Islet precursor cell (in vitro differentiated cells): ENCODE data around the gene PKIB.

ENCODE experiments used
- DNase-seq: peaks from one replicate; pipeline ENCODE4 v3.0.0-alpha.2; 2018

The PKIB gene

DNA sequence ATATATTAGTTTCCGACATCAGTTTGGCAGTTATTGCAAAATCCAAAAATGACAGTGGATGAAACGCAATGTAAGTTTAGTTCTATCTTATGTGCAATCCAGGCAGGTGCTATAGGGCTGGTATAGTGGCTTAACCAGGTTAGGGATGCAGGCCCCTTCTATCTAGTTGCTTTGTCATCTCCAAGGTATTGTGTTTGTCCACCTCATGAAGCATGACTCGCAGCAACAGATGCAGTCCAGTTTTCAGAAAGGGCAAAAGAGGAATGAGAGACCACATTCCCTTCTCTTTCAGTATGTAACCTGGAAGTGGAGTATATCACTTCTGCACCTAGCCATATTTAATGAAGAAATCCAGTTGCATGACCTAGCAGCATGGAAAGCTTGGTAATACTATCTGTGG is 59.7 kb downstream of the PKIB start:
- DNase-seq, result no peak

DNA sequence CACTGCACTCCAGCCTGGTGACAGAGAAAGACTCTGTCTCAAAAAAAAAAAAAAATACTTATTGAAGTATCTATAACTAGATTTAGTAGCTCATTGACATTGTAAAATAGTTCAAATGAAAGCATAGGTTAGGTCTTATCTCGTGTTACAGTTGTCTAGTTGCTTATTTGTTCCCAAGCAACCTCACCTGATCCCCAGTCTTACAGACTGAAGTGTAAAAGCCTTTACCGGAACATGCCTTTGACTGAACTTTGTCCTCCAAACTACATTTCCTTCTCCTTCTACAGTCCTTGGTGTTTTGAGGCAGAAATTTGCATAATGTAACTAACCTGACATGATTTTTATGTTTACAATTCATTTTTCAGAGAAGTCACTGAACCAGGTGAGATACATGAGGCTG is 61.0 kb downstream of the PKIB start:
- no peak for DNase-seq

- DNase-seq, result peak; percentile 60
Observed at GRCh38 chr6:122673343-122673961, 63.2 kb downstream of the PKIB start.

- no peak for DNase-seq
Observed at GRCh38 chr6:122676146-122676545, 65.9 kb downstream of the PKIB start.

DNA sequence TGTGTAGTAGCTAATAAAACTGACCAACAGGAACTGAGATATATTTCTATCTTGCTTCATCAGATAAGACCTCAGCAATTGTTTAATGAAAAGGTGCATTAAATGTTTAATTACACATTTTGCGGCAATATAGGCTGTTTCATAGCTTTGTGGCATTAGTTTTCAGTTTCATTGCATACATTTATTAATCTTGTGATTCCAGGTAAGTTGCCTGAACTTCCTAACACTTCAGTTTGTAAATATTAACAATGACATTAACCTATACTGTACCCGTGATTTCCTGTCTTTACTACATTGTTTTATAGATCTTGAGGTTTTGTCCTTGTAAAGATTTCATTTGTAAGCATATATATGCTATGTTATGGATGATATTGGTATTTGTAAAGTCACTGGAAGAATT is 66.5 kb downstream of the PKIB start:
- DNase-seq, result no peak

- DNase-seq, result no peak
Observed at GRCh38 chr6:122677406-122677805, 67.2 kb downstream of the PKIB start.

DNA sequence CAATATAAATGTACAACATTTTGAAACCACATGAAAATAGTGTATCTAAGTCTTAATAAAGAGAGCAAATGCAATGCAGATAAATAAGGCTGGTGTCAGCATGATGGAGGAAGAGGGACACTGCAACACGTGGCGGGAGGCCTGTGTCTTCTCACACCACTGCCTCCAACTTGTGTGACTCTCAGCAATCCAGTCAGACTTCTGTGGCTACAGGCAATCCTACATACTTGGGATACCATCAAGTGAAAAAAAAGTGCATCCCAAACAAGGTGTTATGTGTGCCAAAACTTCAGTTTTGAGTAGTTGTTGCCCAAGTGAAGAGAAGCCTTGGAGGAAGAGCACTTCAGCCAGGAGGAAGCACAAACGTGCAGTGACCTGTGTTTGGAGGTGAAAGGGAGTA is 68.6 kb downstream of the PKIB start:
- peak; percentile 75 for DNase-seq

- no peak for DNase-seq
Observed at GRCh38 chr6:122681705-122682104, 71.5 kb downstream of the PKIB start.

DNA sequence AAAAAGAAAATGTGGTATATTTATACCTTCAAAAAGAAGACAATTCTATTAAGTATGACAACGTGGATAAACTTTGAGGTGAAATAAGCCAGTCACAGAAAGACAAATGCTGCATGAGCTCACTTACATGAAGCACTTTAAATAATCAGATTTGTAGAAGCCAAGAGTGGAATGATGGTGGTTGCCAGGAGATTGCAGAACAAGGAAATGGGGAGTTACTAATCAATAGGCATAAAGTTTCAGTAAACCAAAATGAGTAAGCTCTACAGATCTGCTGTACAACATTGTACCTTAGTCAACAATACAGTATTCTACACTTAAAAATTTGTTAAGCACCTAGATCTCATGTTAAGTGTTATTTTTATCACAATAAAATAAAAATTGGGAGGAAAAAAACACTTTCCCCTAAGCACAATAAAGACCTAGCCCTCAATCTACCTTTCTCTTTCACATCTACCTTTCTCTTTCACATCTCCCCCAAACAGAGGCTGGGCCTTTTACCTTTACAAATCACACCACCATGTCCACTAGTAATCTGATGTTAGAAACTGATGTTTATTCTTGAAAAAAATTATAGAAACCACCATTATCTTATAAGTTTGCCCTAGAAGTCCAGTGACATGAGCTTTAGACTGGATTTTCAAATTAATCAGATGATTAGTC is 73.9 kb downstream of the PKIB start:
- DNase-seq, result no peak

GRCh38 chr6:122692175-122692598 is 82.0 kb downstream of the PKIB start:
- peak; percentile 88 for DNase-seq

- DNase-seq, result no peak
Observed at GRCh38 chr6:122692807-122693580, 82.8 kb downstream of the PKIB start.

GRCh38 chr6:122694075-122694474 is 83.9 kb downstream of the PKIB start:
- no peak for DNase-seq

GRCh38 chr6:122694602-122695001 is 84.4 kb downstream of the PKIB start:
- no peak for DNase-seq

DNA sequence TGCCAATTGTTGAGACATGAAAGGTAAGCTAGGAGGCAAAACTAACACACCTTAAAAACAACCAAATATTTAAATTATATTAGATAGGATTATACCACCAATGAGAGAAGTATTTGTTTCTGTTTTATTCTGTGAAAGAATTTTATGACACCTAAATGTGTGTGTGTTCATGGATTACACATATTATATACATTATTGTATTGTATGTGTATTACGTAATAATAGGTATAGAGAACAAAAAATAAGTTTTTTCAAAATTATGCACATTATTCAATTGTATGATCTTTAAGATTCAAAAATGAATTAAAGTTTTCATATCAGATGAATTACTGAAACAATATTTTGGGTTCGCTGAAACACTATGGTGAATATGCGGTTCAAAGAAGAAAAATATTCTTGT is 85.0 kb downstream of the PKIB start:
- no peak for DNase-seq

DNA sequence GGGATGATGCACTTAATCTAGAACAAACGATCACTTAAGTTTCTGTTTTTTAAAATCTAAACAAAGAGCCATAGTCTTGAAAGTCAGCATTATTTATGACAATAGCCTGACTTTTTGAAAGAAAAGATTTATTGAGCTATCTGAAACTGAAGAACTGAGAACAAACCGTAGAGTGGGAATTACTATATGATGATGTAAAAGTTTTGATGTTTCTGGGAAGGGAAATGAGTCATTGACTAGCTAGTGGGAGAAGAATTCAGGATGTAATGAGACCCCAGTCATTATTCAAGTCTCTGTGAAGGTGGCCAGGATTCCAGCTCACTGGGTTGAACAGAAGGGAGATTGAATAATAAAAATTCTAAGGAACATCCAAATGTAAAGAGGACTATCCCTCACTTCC is 85.9 kb downstream of the PKIB start:
- no peak for DNase-seq

- peak; percentile 75 for DNase-seq
Observed at GRCh38 chr6:122696853-122697252, 86.6 kb downstream of the PKIB start.

- DNase-seq, result no peak
Observed at GRCh38 chr6:122697458-122697857, 87.3 kb downstream of the PKIB start.

GRCh38 chr6:122701666-122702065 is 91.5 kb downstream of the PKIB start:
- DNase-seq, result no peak

DNA sequence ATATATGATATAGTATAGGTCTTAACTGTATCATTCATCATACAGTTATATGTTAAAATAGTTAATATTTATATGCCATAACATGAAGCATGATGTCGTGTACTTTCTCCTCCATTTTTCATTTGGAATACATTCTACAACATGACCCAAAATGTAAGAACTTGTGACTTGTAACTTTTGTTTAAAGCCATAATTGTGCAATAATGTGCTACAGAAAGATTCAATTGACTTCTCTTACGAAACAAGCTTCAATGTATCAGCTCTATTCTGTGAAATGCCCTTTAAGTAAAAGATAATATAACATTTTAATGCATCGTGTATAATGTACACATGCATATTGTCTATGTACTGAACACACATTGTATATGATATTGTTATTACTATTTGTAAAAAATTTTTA is 92.6 kb downstream of the PKIB start:
- no peak for DNase-seq

- no peak for DNase-seq
Observed at GRCh38 chr6:122704066-122704465, 93.9 kb downstream of the PKIB start.

GRCh38 chr6:122709922-122710512 is 99.8 kb downstream of the PKIB start:
- no peak for DNase-seq

DNA sequence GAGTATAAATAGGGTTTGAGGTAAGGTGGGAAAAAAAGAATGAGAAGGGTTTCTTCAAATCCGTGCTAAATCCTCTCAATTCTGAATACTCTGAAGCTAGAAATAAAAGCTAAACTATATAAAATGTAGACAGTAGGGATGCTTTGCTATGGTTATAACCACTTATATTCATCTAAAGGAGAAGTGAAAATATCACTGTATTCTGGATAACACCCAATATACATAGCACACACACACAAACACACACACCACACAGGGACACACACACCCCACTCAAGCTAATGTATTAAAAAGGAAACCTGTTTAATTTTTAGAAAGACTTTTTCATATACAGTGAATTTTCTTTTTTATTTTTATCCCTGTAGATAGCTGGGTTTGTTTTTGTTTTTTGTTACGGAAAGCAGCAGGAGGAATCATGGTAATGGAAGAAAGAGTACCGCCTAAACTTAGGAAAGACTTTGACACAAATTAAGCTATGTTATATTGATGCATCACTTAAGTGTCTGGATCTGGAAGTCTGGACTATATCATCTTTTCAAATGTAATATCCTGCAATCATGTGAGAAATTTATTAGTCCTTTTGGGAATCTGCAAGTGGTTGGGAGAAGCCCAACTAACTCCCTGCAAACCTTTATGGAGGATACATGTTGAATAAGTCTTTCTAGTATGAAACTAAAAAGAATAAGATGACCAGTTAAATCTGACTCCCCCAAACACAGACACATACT is 100.9 kb downstream of the PKIB start:
- no peak for DNase-seq

DNA sequence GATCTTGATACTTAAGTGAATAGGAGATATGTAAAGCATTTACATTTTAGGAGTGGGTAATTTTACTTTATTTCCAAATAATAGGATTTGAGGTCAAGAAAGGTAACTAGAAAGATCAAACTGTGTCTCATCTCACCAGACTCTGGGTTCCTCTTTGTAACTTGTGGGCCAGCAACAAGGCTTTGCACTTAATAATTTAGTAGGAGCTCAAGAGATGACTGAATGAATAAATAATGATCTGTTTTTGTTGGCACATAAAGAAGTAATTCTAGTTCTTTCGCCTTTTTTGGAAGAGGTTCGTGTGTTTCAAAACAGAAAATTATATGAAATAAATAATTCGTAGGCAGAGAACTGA is 101.9 kb downstream of the PKIB start:
- no peak for DNase-seq
